Measurements from ENCODE around the gene KCNK4.
"Not testable (repeated sequence)": the region's sequence is repeated elsewhere in the genome, so short reads cannot be mapped to it uniquely, and the experiment has no call there.

The KCNK4 gene

DNA sequence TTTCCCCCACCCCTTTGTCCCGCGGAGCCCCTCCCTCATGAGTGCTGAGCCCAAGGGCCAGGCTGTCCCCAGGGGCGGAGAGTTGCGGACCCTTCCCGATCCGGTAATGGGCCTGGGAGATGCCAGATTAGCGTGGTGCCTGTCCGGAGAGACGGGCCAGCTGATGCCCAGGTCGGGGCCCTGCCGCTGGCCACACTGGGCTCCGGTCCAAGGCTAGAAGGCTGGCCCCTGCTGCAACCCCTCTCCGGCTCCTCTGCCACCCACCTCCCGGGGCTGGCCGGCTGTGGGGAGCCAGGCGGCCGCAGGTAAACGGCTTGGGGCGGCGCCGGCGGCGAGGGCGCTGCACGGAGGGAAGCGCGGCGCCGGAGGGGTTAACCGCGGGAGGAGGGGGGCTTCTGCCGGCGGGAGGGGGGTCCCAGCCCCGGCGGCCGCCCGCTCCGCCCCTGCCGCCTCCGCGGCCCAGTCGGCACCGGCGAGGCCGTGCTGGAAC is at the start of gene KCNK4:
Gene KCNK4 (plus strand): TSS at position 41 of the 490 bp plus-strand sequence. CDS start 1,717 bp downstream, outside the sequence.
- no peak for DNase-seq

DNA sequence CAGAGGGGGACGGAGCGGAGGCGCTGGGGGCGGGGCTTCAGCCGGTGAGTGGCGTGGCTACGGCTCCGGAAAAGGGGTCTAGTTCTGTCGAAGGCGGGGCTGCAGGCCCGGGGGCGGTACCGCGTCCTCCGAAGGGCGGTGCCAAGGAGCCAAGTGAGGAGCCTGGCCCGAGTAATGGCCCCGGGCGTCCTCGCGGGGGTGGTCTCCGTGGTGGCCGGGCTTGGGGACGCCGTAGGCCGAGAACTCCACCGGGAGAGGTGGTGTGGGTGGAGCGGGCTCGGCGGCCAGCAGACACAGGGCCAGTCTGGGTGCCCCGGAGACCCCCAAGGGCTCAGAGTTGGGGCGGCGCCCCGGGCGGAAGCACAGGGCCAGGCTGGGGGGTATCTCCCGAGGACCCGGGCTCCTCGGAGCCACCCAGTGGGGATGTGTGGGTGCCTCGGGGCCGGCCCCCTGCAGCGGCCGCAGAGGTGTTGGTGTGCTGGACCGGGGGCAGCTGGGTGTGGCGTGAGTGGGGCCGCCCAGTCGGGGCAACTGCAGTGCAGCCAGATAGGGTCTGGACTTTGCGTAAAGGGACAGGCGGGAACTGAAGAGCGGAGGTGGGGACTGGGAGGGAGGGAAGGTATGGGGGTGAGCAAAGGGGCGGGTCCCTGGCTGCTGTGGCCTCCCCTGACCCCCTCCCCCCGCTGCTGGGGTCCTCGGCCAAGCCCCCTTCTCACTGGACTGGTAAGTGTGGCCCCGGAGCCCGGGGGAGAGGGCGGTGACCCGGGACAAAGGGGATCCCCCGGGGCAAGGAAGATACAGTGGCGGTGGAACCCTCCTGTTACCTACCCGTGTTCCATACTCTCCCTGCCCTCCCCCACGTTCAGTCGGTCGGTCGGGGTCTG is 49.4 kb upstream of the KCNK4 start:
- no peak for DNase-seq

DNA sequence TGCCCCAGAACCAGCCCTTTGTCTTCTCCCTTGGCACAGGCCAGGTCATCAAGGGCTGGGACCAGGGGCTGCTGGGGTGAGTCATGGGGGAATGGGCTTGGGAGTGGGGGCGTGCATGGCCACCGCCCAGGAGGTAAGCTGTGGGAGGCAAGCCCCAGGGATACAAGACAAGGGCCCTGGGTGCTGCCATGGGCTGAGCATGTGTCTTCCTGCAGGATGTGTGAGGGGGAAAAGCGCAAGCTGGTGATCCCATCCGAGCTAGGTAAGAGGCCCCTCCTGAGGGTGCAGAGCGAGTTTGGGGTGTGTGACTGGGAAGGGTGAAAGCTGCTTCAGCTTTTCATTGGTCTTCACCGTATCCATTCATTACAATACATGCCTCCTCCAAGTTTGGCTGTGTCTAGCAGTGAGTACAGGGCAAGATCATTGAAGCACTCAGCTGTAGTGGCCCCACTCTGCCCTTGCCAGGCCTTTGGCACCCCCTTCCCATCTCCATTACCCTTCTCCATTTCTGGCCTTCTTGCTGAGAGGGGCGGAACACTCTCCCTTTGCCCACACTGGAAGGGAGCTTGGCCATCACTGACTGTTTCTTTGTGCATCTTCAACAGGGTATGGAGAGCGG is 47.8 kb upstream of the KCNK4 start:
- DNase-seq: no peak

DNA sequence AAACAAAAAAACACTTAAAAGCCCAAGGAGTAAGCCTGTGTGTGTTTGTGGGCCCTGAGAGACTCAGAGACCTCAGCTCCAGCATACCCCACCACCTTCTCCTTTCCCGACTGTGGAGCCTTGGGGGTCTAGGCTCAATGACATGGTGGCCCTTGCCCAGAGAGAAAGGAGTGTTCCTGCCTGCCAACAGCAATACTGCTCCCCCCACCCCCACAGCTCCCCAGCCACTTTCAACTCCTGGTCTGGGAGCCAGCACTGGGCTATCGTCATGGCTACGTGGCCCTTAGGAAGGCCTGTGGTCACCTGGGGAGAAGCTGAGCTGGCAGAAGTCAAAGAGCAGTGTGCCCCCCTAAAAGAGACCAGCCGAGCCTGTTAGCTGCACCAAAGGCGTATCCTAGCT is 47.0 kb upstream of the KCNK4 start:
- no peak for DNase-seq

DNA sequence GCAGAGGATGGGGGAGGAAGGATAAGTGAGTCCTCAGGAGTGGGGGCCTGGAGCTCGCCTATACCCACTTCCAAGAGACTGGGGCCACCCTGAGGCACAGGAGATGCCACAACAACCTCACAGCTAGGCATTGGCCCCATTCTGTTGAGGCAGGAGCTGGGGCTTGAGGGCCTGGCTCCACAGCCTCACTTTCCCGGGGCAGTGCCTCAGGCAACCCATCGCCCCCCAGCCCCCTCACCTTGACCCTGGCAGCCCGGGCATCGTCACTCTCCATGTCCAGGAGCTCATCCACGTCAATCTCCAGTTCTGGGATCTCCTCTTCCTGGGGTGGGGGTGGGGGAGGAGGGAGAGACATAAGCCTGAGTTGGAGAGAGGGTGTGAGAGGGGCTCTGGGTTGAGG is 46.1 kb upstream of the KCNK4 start:
- DNase-seq: no peak

DNA sequence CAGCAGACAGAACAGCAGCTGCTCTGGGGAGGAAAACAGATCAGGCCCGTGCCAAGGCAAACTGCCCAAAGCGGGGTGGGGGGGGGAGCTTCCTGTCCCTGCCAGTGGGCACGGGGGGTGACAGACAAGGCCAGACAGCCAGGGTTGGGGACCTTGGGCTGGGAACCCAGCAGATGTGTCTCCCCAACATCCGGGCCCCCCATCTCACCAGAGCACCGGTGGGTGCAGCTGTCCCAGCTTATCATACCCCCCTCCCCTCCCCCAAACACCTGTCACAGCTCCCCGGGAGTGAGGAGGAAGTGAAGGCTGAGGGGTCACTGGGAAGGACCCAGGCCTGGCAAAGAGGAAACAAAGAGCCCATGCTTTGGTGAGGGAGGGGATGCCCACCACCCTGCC is 45.7 kb upstream of the KCNK4 start:
- DNase-seq: no peak

DNA sequence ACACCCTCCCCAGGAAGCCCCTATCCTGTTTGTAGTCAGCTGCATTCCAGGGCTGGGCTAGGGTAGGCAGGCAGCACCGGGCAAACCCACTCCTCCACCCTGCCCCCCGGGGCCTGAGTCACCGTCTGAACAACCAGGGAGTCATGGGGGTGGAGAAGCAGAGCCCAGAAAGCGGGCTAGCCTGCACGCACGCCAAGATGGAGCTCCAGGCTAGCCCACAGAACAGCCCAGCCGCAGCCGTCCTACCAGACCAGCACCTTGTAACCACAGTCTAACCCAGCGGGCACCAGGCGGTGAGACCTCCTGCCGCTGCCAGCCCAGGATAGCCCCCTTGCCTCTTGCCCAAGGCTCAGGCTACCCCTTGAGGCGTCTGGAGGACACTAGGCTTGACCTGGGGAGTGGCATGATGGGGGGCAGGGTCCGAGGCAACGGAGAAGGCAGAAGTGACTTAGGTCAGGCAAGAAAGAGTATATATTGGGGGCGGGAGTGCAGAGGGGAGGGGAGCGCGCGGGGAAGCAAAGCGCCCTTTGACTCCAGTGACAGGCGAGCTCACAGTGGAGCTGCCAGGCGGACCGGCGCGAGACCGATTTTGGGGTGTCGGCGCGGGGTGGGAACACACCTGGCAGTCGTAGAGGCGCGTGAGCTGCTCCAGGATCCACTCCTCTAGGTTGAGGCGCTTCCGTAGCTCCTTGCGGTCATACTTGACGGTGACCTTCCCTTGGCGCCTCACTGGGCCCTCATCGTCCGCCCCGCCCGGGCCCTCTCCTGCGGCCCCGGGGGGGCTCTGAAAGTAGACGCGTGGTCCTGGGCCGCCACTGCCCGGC is 45.1 kb upstream of the KCNK4 start:
- peak; percentile 56 to 70 for DNase-seq

DNA sequence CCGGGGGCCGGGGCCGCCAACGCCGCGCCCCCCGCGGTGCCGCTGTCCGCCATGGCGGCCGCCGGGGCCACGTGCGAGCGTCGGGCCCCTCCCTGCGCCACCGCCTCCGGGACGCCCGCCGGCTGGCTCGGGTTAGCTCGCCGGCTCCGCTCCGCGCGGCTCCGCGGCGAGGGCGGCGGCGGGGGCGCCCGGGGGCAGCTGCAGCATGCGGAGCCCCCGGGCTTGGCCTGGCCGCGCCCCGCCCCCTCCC is 44.6 kb upstream of the KCNK4 start:
- DNase-seq: not testable (repeated sequence)

DNA sequence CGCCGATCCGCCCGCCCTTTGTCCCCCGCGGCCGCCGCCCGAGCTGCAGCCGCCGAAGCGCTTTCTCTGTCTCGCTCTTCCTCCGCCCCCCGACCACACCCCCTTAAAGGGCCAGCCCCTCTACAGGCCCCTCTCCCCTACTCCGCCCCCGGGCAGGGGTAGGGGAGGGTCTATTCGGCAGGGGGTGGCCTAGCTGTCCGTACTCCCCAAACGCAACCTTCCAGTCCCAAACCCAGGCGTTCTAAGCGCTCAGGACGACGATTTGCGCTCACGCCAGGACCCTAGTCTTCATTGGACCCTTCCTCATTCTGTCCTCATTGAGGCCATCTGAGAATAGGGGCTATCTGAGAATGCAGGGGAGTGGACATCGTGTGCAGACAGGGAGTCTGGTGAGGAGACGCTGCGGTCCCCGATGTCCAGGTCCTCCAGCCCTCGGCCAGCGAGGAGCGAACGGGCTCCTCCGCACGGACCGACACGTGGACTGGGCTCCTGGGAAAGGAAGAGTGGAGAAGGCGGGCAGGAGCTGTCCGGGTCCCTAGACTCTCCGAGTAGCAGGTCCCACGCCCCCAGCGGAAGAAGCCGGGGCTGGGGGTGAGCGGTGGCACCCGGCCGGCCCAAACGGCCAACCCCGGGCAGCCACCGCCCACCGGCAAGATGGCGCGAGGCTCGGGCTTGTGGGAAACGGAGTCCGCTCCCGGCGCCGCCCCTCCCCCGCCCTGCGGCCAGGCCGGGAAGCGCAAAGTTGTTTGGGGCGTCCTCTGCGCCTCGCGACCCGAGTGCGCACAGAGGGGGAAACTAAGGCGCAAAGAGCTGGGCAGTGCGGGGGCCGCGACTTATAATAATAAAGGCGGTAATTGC is 44.0 kb upstream of the KCNK4 start, which contains the start of gene PPP1R14B:
Gene PPP1R14B (minus strand): TSS at position 73 of the 858 bp plus-strand sequence. CDS start 270 bp downstream, outside the sequence.
- peak; percentile 78 to 79 for DNase-seq

DNA sequence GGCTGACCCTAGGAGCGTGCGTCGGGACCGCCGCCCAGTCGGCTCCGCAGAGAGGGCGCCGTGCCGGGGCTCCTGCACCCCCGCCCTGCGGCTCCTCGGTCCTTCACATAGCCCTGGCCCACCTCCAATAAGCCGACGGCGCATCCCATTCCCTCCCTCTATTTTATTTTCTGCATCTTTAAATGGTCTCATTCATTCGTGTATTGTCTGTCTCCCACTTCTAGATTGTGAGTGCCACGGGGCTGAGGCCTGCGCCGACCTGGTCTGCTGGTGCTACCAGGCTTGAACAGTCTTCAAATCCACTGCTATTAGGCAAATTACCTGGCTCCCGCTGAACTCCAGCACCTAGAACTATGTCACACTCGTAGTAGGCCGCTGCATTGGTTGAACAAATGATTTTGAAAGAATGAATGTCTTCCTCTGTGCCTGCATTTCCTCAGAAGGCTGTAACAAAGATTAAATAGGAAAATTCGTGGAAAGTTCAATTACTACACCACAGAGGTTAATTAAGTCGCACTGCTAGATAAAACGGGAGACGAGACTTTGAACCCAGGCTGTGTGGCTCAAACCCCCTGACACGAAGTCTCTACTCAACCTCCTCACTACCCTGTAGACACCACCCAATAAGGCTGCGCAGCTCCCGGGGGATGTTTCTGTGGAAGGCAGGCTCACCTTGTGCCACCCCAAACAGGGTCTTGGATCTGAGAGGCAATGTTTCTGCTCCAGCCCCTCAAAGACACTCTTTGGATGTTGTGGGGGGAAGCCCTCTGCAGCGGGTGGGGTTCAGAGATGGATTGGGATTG is 43.2 kb upstream of the KCNK4 start:
- no peak for DNase-seq

DNA sequence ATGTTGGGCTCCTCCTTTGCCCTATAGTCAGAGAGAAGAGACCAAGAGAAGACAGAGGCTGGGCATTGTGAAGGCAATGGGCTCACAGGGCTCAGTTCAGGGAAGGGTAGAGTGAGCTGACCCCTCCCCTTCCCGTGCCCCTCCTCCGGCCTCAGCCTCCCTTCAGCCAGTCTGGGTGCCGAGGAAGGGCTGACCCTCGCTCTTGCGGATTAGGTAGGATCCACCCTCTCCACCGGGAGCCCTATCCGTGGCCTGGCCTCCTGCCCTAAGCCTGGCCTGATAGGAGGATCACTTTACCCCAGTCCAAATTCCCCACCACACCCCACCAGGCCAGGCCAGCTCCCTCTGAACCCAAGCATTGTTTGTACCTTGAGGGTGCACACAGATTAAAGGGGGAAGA is 42.5 kb upstream of the KCNK4 start:
- no peak for DNase-seq

DNA sequence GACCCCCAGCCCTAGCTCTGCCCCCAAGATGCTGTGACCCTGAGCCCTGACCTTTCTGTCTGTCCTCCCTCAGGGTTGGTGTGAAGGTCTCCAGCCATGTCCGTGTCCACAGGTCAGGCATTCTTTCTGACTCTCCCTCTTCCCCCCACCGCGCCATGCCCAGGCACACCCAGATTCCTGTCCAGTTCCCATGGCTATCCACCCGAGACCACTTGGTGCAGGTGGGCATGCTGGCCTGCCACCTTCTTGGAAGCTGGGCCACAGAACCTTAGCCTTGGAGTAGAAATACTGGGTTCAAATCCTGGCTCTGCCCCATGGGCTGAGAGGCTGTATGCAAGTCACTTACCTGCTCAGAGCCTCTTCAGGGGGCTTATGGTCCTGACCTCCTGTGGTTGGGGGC is 42.1 kb upstream of the KCNK4 start:
- DNase-seq: no peak

DNA sequence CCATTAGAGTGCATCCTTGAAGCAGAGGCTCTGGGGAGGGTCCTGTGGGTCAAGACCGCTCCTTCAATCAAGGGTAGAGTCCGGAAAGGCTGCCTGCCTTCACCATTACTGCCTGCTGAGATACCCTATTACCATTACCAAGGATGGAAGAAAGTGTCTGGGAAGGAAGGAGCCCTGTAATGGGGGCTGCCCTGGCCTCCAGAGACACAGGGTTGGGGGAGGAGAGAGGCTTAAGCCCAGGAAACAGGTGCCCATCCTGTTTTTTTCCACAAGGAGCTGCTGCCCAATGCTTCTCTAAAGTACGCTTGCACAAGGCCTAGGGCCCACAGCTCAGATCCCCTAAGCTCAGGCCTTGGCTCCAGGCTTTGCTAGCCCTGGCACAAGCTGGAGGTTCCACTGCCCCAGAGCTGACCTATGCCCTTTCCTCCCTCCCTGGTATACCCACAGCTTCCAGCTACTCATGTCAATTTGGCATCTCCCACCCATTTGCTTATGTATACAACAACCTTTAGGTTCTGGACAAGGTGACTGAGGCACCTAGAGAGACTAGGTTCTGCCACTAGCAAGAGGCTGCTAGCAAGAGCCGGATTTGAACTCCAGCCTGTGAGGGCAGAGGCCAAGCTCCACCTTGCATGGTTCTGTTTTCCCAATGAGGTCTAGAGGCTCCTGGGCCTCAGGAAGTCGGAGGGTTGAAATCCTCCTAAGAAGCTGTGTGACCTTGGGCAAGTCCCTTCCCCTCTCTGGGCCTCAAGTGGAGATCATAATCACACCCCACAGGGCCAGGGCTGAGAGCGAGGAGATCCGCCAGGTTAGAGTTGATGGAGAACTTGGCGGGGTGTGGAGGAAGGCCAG is 41.3 kb upstream of the KCNK4 start:
- no peak for DNase-seq

DNA sequence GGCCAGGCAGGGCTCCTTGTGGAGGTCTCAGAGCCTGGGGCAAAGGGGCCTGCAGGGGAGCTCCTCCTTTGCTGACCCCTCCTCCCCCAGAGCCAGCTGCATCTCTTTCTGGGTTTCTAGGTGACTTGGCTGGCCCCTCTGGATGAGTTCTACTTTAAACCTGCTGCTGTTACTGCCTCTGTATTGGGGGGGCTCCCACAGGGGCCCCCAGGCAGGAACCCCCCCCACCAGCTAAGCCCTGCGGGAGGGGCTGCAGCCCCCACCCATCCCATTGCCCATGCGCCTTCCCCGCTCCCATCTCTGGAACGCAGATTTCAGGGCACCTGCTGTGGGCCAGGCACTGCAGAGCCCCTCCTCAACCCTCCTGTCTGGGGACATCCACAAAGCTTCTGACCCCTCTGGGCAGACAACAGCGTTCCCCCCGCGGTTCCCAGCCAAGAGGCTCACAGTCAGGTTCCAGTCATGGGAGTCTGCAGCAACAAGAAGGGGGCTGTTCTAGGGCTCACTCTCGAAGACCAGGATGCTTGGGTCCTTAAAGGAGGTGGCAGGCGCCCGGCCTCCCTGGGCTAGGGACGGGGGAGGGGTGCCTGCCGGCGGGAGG is 40.6 kb upstream of the KCNK4 start:
- DNase-seq: no peak

DNA sequence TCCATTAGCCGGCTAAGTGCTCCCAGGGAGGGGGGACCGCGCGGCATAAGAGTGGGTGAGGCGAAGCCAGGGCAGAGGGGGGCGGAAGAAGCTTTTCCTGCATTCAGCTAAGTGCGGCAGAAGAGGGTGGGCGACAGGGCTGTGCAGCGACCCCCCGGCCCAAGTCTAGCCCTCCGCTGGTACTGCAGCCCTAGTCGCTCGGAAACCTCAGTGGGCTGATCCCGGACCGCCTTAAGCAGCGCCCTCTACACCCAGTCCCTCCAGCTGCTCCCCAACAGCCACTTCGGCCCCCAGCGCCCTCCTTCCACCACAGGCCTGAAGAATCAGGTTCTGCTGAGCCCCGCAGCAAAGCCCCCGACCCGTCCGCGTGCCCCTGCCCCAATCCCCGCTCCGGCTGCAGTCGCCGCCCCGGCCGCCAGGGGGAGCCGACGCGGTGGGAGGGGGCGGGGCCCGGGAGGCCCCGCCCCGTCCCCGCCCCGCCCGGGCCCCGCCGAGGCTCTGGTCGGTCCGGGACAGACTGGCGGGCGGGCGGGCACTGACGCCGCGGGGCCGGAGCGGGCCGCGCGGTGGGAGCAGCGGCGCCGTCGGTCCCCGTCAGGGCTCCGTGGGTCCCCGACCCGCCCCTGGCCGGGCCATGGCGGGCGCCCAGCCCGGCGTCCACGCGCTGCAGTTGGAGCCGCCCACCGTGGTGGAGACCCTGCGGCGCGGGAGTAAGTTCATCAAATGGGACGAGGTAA is 39.9 kb upstream of the KCNK4 start, which contains the start of gene PLCB3:
Gene PLCB3 (plus strand): TSS at position 515 of the 737 bp plus-strand sequence. CDS start 120 bp downstream, at position 635.
- DNase-seq: peak; percentile 39 to 77

DNA sequence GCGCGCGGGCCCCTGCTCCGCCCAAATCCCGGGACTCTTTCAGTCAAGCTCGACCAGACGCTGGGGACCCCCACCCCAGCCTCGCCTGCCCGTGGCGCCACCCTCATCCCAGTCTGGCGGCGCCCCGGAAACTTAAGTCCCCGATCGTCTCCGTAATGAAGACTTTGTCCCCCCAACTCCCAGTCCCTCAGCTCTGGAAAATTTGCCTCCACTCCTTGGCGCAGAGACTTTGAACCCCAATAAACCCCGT is 39.4 kb upstream of the KCNK4 start:
- no peak for DNase-seq

DNA sequence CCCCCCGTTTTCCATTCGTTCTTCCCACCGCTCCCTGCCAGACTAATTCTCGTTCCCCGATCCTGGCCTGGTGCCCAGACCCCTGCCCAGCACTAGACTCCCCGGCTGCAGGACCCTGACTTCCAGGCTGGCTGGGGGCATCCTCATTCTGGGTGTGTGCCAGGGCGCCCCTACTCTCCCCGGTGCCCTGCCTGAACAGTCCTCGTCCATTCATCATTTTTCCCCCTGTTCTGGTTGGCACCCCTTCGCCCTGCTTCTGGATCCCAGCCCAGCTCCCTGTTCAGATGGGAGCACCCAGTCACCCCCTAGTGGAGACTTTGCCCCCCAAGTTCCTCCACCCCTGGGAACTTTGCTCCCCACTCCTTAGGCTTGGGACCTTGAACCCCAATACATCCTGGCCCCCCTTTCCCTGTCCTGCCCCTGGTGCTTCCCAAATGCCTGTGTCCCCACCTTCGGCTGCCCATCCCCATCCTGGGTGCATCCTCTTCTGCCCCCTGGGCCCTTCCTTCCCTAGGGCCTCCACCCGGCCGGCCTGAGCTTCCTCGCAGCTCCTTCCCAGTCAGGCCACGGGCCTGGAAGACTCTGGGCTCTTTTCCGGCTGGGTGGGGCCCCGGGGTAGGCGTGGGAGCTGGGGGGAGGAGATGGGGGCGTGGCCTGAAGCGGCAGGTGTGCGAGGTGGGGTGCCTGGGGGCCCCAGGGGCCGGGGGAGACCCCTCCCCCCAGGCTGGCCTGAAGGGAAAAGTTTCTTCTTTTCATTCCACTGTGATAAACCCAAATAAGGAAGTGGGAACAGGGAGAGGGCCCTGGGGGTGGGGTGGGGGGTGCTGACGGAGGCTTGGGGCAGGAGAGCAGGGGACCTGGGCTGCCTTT is 38.9 kb upstream of the KCNK4 start:
- peak in 1 of 2 donors; percentile 42 for DNase-seq

DNA sequence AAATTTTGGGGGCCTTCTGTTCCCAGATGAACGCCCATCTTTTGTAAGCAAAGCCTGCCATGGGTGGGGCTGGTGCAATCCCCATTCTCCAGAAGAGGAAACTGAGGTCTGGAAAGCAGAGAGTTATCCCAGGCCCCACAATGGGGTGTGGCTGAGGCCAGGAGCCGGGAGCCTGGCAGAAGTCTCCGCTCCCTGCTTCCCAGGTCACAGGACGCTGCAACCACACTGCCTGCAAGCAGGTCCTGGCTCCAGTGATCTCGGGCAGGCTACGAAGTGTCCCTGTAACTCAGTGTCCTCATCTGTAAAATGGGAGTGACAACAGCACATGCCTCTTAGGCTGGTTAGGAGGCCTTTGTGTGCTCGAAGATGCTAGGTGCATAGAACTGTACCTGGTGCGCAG is 38.1 kb upstream of the KCNK4 start:
- DNase-seq: no peak

DNA sequence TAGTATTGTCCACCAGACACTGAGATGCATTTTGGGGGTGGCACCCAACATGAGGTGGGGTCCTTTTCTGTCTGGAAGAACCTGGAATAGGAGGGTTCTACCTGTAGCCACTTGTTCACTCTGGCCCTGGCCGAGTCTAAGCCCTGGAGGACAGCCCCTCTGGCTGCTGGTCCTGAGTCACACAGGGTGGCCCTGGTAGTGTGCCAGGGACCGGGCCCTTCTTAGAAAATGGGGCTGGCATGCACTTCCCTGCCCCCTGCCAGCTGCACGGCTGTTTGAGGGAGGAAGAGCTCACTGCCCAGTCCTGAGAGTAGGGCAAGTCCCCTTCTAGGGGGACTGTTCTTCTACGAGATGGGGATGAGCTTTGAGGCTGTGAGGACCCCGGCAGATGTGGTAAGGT is 37.6 kb upstream of the KCNK4 start:
- DNase-seq: no peak

Measured in inflammatory macrophage treated with lipopolysaccharide for 1 hour (primary cell).